NOMO-1 (cell line): ENCODE measurements around the gene TXNL4B.
"Not testable (repeated sequence)": the region's sequence is repeated elsewhere in the genome, so short reads cannot be mapped to it uniquely, and the experiment has no call there.

Experiments used
- DNase-seq, 2 experiments: peaks; one replicate each; lab custom pipeline; 2025; ENCODE audit not compliant: unreplicated experiment in 2 of 2; lab: John Stamatoyannopoulos, UW

TXNL4B gene

DNA sequence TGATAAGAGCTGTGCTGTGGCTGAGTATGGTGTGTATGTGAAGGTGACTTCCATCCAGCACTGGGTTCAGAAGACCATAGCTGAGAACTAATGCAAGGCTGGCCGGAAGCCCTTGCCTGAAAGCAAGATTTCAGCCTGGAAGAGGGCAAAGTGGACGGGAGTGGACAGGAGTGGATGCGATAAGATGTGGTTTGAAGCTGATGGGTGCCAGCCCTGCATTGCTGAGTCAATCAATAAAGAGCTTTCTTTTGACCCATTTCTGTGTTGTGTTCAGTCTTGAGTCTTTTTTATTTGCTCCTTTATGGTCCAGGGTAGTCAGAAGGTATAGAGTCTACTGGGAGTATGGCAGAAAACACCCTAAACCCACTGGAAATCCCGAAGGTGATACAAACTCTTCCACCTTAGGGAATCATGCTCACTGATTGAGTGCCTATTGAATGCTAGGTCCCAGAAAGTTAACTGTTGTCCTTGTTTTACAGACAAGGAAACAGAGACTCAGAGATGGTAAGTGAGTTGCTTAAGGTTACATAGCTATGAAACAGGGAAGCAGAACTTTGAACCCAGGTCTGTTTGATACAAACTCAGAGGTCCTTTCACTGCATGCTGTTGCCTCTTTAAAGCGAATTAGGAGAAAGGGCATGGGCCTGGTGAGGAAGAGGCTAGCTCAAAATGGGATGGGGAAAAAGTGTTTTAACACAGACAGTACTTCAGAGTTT lies 16.3 kb downstream of the TXNL4B start:
- DNase-seq = not testable (repeated sequence)

DNA sequence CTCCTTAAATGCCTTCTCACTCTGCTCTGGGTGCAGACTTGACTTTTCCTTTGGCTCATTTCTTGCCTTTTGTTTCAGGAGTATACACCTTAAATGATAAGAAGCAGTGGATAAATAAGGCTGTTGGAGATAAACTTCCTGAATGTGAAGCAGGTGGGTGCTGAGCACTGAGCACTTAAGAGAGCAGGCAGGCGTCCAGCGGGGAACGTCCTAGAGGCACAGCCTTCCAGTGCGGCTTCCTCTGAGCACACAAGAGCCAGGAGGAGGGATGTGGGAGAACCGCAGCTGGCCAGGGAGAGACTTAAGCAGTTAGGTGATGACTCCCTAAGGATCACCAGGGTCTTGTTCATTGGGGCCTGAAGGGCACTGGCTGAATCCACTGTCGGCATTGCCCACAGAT lies 18.4 kb downstream of the TXNL4B start:
- DNase-seq = not testable (repeated sequence)

DNA sequence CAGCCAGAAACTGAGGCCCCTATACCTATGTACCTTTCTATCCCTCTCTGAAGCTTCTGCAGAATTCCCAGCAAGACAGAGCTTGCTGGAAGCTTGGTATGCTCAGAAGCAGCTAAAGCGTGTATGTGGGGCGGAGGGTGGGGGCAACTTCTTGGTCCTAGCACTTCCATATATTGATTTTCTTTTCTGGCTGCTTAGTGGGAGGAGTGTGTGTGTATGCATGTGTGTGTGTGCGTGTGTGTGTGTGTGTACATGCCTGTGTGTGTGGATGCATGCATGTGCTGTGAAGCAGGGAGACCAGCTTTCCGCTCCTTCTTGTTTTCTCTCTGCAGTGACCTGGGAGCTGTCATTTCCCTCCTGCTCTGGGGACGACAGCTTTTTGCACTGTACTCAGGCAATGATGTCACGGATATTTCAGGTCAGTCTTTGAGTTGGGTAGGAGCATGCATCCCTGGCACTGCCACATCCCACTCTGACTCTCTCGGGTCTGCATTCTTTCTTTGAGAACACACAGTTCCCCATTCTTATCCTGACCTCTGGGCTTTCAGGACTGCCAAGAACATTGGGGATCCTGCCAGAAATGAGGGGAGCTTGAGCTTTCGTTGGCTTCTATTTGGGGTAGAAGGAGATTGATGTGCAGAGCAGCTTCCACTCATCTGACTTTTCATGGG lies 19.7 kb downstream of the TXNL4B start:
- no peak for DNase-seq

- DNase-seq = no peak
Measured at GRCh38 chr16:72072514-72073342, 20.7 kb downstream of the TXNL4B start.

- peak in 1 of 2 experiments; percentile 12 for DNase-seq
Measured at GRCh38 chr16:72068930-72069329, 24.5 kb downstream of the TXNL4B start.

DNA sequence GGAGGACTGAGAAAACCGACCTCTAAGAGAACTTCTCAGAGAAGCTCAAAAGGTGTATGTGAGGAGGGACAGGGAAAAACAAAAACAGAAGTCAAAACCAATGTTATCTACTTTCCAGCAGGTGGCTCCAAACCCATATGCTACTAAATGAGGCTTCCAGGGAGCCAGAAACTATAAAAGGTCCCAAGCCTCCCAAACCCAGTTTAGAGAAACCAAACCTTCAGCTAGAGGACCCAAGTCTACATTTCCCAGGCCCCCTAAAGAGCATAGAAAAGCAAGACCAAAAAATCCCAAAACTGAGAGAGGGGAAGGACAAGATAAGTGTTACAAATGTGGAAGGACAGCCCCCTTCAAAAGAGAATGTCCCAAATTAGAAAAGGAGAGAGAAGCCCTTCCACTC lies 26.7 kb downstream of the TXNL4B start:
- peak in 1 of 2 experiments; percentile 68 for DNase-seq

DNA sequence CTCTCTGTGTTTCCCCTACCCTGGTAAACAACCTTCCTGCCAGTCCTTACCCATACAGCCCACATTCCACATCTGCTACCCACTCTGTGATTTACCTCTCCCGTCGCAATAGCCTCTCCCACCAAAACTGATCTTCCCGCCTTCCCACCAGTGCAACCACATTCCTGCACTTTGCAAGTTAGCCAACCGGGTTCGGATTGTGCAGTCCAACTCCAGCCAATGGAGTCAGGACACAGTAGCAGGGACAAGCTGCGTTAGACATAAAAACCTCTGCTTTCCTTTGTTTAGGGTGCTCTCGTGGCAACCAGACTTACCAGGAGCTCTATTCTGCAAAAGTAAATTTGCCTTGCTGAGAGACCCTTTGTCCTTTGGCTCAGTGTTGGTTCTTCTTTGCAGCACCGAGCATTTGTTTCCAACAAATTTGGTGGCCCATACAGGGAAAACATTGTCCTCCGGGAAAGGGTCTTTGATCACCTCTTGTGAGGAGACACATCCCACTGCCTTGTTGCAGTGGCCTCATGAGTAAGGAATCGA lies 29.0 kb downstream of the TXNL4B start:
- DNase-seq = no peak

DNA sequence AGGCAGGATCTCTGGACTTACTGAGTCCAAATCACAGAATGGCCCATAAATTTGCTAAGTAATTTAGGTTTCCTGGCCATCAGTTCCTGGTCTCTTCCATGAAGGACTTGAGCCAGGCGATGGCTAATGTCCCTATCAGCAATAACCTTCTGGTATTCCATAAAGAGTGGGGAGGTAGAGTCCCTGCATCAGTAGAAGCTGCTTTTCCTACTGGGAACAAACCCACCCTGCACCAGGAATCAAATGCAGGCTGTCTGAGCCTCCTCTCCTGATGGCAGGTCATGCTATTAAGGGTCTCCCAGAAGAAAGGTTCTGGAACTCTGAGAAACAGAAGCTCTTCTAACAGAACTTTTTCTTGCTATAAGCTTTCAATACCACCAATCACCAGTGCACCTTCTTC lies 31.9 kb downstream of the TXNL4B start:
- DNase-seq = no peak

DNA sequence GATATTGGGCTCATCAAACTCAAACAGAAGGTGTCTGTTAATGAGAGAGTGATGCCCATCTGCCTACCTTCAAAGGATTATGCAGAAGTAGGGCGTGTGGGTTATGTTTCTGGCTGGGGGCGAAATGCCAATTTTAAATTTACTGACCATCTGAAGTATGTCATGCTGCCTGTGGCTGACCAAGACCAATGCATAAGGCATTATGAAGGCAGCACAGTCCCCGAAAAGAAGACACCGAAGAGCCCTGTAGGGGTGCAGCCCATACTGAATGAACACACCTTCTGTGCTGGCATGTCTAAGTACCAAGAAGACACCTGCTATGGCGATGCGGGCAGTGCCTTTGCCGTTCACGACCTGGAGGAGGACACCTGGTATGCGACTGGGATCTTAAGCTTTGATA lies 33.0 kb downstream of the TXNL4B start:
- DNase-seq = no peak

GRCh38 chr16:72059060-72059459 lies 34.4 kb downstream of the TXNL4B start:
- DNase-seq = not testable (repeated sequence)

DNA sequence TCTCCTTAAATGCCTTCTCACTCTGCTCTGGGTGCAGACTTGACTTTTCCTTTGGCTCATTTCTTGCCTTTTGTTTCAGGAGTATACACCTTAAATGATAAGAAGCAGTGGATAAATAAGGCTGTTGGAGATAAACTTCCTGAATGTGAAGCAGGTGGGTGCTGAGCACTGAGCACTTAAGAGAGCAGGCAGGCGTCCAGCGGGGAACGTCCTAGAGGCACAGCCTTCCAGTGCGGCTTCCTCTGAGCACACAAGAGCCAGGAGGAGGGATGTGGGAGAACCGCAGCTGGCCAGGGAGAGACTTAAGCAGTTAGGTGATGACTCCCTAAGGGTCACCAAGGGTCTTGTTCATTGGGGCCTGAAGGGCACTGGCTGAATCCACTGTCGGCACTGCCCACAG lies 36.1 kb downstream of the TXNL4B start:
- not testable (repeated sequence) for DNase-seq

DNA sequence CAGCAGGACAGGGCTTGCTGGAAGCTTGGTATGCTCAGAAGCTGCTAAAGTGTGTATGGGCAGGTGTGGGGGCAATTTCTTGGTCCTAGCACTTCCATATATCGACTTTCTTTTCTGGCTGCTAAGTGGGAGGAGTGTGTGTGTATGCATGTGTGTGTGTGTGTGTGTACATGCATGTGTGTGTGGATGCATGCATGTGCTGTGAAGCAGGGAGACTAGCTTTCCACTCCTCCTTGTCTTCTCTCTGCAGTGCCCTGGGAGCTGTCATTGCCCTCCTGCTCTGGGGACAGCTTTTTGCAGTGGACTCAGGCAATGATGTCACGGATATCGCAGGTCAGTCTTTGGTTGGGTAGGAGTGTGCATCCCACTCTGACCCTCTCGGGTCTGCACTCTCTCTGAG lies 37.5 kb downstream of the TXNL4B start:
- no peak for DNase-seq

GRCh38 chr16:72054254-72054847 lies 39.1 kb downstream of the TXNL4B start, which contains the start of gene HP:
Gene HP, plus strand, starts transcription at chr16:72054505. Its CDS starts 148 bp downstream, at chr16:72054653.
- DNase-seq = peak; percentile 62 to 89

GRCh38 chr16:72051818-72052217 lies 41.6 kb downstream of the TXNL4B start:
- DNase-seq = peak; percentile 67 to 73

GRCh38 chr16:72050769-72051464 lies 42.5 kb downstream of the TXNL4B start:
- peak in 1 of 2 experiments; percentile 15 for DNase-seq

DNA sequence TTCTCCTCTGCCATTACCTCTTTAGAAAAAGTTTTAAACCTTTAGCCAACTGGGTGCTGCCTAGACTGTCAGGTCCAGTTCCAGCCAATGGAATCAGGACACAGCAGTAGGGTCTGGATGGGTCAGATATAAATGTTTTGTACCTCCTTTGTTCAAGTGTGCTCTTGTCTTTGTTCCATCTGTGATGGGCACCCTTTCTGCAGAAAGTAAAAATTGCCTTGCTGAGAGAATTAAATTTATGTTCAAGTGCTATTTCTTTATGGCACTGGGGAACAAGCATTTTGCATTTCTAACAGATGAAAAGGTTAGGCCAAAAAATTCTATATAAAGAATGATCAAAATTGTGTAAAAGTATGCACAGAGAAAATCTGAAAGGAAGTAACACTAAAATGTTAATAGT lies 44.3 kb downstream of the TXNL4B start:
- DNase-seq = no peak

DNA sequence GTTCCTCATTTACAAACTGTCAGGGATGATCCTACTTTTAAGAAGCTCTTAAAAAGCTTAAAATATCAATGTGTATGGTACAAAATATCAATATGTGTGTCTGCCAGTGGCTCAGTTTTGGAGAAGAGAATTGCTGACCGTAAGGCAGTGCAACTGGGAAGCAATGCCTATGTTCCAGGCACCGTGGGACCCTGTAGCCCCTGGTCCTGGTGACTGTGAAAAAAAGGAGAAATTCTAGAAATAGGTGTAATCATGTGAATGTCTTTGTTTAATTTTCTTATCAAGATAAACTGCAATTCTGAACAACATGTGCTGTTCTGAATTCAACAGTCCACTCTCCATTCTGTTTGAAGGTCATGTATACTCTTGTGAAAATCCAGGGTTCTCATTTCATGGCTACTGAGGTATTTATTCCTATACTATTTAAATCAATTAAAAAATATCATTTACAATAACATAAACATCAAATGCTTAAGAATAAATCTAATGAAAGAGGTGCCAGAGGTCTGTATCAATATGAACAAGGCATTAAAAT lies 48.5 kb downstream of the TXNL4B start:
- no peak for DNase-seq

DNA sequence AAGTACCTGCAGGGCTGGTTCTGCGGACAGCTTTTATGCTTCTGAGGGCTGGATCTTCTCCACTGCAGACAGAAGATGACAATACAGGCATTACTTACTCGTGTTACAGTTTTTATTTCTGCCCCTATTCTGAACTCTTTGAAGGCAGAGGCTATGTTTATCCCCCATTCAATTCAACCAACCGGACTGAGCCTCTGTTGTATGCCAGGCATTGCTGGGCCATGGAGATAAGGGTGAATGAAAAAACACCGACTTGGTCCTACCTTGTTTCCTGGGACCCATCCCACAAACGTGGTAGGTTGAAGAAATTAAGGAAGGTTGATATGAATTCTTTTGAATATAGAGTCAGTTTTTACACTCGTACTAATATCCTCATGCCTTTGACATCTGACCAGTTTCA lies 49.1 kb downstream of the TXNL4B start:
- no peak for DNase-seq

DNA sequence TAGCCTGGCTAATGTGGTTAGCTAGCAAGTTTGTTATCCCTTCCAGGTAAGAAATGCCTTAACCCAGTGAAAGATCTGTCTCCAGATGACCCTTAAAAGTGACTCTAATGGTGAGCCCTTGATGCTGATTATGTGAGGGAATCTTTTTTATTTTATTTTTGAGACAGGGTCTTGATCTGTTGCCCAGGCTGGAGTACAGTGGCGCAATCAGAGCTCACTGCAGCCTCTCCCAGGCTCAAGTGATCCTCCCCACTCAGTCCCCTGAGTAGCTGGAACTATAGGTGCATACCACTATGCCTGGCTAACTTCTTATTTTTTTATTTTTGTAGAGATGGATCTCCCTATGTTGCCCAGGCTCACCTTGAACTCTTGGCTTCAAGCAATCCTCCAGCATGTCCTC lies 49.9 kb downstream of the TXNL4B start:
- DNase-seq = no peak

DNA sequence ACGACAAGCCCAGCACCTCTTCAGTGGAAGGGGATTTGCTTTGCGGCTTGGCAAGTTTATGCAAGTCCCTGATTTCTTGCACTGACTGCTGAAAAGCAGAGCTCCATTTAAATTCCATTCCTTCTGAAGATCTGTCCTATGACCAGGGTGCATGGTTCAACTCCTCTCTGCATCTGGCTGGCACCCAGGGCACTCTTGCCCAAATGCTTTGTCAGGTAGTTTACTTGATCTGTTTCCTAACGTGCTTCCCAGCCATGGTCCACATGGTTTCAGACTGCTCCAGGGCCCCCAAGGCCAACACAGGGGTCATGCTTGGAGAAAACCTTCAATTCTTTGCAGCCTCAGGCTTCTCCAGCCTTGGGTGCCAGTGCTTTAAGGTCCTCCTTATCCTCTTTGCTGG lies 50.4 kb downstream of the TXNL4B start:
- no peak for DNase-seq
